LNCaP clone FGC (cell line): ENCODE data around the gene ALDH18A1.
"Not testable (repeated sequence)": the region's sequence is repeated elsewhere in the genome, so short reads cannot be mapped to it uniquely, and the experiment has no call there.

ENCODE experiments used
- DNase-seq: peaks from one replicate; pipeline ENCODE4 v3.0.0-alpha.2; 2011; ENCODE audit warnings: low read depth
- H3K4me3 ChIP-seq: 2 replicates; pipeline ENCODE4 v1.5.1; 2011; ENCODE audit warnings: mild to moderate bottlenecking, low read depth, low read length, control low read depth
- CTCF ChIP-seq: IDR thresholded peaks from 2 replicates; pipeline ENCODE4 v1.5.1; 2012; ENCODE audit warnings: mild to moderate bottlenecking; ENCODE audit not compliant: control insufficient read depth, insufficient read depth; ENCODE audit errors: extremely low read depth

ALDH18A1 gene

GRCh38 chr10:95637140-95637539, 19.4 kb downstream of the ALDH18A1 start:
- H3K4me3 ChIP-seq: no peak overlapping the region
- TF ChIP-seq CTCF: no peak
- DNase-seq: no peak

GRCh38 chr10:95635319-95635733, 21.2 kb downstream of the ALDH18A1 start:
- DNase-seq: no peak
- TF ChIP-seq CTCF: no peak
- H3K4me3 ChIP-seq: no peak overlapping the region

DNA sequence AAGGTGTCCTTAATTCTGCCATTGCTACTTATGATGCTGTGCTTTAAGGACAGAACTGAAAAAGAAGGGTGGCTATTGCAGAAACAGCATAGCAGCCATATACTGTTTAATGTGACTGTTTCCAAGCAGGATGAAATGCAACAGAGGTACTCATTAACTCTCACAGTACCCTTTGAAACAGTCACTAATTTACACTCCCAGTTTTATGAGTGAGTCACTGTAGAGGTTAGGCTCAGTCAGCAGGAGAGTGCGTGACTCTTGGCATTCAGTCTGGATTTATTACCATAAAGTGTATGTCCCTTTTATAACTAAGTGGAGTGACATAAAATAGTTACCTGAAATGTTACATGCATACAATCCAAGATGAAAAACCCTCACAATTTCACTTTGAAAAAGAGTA, 27.7 kb downstream of the ALDH18A1 start:
- H3K4me3 ChIP-seq: no peak overlapping the region
- no peak for DNase-seq
- TF ChIP-seq CTCF: no peak

- no peak for DNase-seq
- TF ChIP-seq CTCF: no peak
- no peak overlapping the region for H3K4me3 ChIP-seq
These were observed 30.0 kb downstream of the ALDH18A1 start for GRCh38 chr10:95626500-95626899.

GRCh38 chr10:95620415-95620814, 36.1 kb downstream of the ALDH18A1 start:
- not testable (repeated sequence) for DNase-seq, H3K4me3 ChIP-seq

DNA sequence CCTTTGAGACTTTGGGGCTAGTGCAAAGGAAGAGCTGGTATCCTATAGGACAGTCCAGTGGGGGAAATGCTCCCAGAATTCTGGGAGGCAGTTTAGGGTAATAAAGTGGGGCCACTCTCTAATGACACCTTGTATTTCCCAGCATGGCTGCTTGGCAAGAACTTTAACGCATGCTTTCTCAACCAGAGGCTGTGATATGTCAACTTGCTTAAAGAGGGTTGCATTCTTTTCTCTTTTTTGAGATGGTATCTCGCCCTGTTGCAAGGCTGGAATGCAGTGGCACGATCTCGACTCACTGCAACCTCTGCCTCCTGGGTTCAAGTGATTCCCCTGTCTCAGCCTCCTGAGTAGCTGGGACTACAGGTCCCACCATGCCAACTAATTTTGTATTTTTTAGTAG, 38.4 kb downstream of the ALDH18A1 start:
- H3K4me3 ChIP-seq: no peak overlapping the region
- no peak for DNase-seq
- no peak for TF ChIP-seq CTCF

DNA sequence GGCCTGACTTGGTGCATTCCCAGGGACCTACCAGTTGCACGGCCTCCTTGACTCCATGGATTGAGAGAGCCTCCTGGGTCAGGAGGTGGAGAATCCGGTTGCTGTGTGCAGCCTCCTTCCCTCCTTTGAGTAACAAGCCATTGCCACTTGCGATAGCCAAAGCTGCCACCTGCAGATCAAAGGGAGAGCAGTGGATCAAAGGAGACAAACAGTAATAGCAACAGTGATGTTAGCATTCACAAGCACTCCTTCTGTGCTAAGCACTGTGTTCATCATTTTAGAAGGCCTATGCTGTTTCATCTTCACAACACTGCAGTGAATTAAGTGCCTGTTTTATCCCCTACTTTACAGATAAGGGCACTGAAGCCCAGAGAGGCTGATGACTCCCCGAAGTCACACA, 40.1 kb downstream of the ALDH18A1 start:
- no peak for TF ChIP-seq CTCF
- H3K4me3 ChIP-seq: no peak overlapping the region

DNA sequence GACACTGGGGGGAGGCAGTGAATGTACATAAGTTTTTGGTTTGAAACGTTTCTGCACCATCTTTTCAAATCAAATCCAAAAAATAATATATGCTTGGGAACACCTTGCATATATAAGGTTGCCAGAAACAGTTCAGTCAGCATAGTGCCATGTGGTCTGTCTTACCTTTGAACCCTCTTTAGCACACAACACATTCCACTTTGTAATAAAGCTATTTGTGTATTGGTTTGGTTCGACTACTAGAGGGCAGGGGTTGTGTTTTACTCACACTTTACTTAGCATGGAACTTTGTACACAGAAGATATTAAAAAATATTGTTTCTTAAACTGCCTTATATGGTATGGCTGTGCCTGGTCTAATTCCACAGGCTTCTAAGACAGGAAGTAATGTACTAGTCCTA, 43.2 kb downstream of the ALDH18A1 start:
- no peak overlapping the region for H3K4me3 ChIP-seq
- no peak for TF ChIP-seq CTCF
- DNase-seq: no peak

More for the DNA sequence above, 40.1 kb downstream of the ALDH18A1 start:
- DNase-seq: no peak
